Measurements from ENCODE around the gene ANKRD13B. TPM values are rescaled to one million over a fixed set of nuclear protein-coding genes. Genes with fewer than 3 reads are reported as not detected.
A peak's percentile ranks its signal among the peaks of the same experiment; 100 is the strongest.

Gene ANKRD13B
- total RNA-seq, 1 donor from 2014 or later: 9.4 TPM

DNA sequence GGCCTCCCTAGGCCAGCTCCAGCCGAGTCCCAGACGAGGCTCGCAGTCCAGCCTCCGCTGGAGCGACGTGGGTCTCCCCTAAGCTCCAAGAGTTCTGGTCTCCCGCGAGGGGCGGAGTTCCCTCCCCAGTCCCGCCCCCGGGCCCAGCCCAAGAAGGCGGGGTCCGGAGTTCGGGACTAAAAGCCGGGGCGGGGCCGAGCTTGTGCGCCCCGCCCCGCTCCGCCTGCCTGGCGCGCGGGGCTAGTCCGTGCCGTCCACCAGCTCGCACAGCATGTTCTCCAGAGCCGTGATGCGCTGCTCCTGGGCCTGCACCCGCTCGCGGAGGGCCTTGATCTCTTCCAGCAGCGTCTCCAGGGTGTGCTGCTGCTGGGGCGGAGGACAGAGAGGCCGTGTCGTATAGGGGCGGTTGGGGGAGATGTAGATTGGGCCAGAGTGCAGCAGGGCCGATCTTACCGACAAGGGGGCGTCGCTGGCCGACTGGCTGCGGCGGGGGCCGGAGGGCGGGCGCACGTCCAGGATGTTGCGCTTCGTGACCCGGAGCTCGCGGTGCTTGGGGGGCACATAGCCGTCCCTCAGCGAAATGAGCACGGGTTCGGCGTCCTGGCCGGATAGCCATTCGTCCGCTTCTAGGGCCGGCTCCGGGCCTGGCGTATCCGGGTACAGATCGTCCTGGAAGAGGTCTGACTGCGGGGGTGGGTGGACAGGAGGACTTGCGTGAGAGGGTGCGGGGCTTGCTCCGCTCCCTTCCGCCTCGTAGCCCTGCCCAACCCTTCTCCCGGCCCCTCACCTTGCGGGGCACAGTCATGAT, 22.8 kb downstream of the ANKRD13B start:
- Histone ChIP-seq H3K27me3 (ENCODE audit: control insufficient read depth in 3 of 3, insufficient read depth in 3 of 3, low read length in 3 of 3) (no peaks in the 10 kb centered on the region), H3K27ac (ENCODE audit: low read depth, low read length) (peak overlapping the region; percentile 47), H3K4me3 (ENCODE audit: low read length in 3 of 3) (peak overlapping the region; percentile 48 to 67 (median 56)), H3K9me3 (ENCODE audit: control insufficient read depth in 3 of 3, low read length in 3 of 3) (no peaks in the 10 kb centered on the region), H3K9ac (ENCODE audit: low read depth in 1 of 3, low read length in 3 of 3) (peak overlapping the region in 2 of 3 donors; percentile 32 to 70), H3K36me3 (ENCODE audit: control insufficient read depth in 3 of 3, insufficient read depth in 3 of 3, low read length in 3 of 3) (peaks cover 20 to 27% (median 24%) of the 10 kb centered on the region in 3 donors), H3K4me1 (ENCODE audit: control insufficient read depth in 3 of 3, insufficient read depth in 3 of 3, low read length in 3 of 3) (peaks cover 71 to 74% (median 73%) of the 10 kb centered on the region in 3 donors)

GRCh38 chr17:29616300-29617048, 23.5 kb downstream of the ANKRD13B start:
- peak overlapping the region; percentile 38 to 67 (median 56) for H3K4me3 ChIP-seq (ENCODE audit: low read length in 3 of 3)
- peak overlapping the region in 2 of 3 donors; percentile 20 to 97 for H3K9ac ChIP-seq (ENCODE audit: low read depth in 1 of 3, low read length in 3 of 3)
- H3K27me3 ChIP-seq (ENCODE audit: control insufficient read depth in 3 of 3, insufficient read depth in 3 of 3, low read length in 3 of 3): no peaks in the 10 kb centered on the region
- H3K36me3 ChIP-seq (ENCODE audit: control insufficient read depth in 3 of 3, insufficient read depth in 3 of 3, low read length in 3 of 3): peaks cover 26 to 35% (median 30%) of the 10 kb centered on the region in 3 donors
- H3K27ac ChIP-seq (ENCODE audit: low read depth, low read length): peak overlapping the region; percentile 47
- no peaks in the 10 kb centered on the region for H3K9me3 ChIP-seq (ENCODE audit: control insufficient read depth in 3 of 3, low read length in 3 of 3)
- H3K4me1 ChIP-seq (ENCODE audit: control insufficient read depth in 3 of 3, insufficient read depth in 3 of 3, low read length in 3 of 3): peaks cover 79 to 82% (median 81%) of the 10 kb centered on the region in 3 donors

GRCh38 chr17:29617125-29617480, 24.2 kb downstream of the ANKRD13B start:
- Histone ChIP-seq H3K4me3 (ENCODE audit: low read length in 3 of 3) (peak overlapping the region; percentile 38 to 76 (median 72)), H3K36me3 (ENCODE audit: control insufficient read depth in 3 of 3, insufficient read depth in 3 of 3, low read length in 3 of 3) (peaks cover 26 to 40% (median 30%) of the 10 kb centered on the region in 3 donors), H3K27ac (ENCODE audit: low read depth, low read length) (peak overlapping the region; percentile 97), H3K27me3 (ENCODE audit: control insufficient read depth in 3 of 3, insufficient read depth in 3 of 3, low read length in 3 of 3) (no peaks in the 10 kb centered on the region), H3K9ac (ENCODE audit: low read depth in 1 of 3, low read length in 3 of 3) (peak overlapping the region; percentile 20 to 97 (median 51)), H3K4me1 (ENCODE audit: control insufficient read depth in 3 of 3, insufficient read depth in 3 of 3, low read length in 3 of 3) (peaks cover 83 to 86% (median 83%) of the 10 kb centered on the region in 3 donors), H3K9me3 (ENCODE audit: control insufficient read depth in 3 of 3, low read length in 3 of 3) (no peaks in the 10 kb centered on the region)

GRCh38 chr17:29617481-29618271, 24.7 kb downstream of the ANKRD13B start:
- peak overlapping the region; percentile 20 to 97 (median 51) for H3K9ac ChIP-seq (ENCODE audit: low read depth in 1 of 3, low read length in 3 of 3)
- no peaks in the 10 kb centered on the region for H3K9me3 ChIP-seq (ENCODE audit: control insufficient read depth in 3 of 3, low read length in 3 of 3)
- no peaks in the 10 kb centered on the region for H3K27me3 ChIP-seq (ENCODE audit: control insufficient read depth in 3 of 3, insufficient read depth in 3 of 3, low read length in 3 of 3)
- H3K27ac ChIP-seq (ENCODE audit: low read depth, low read length): peak overlapping the region; percentile 97
- H3K36me3 ChIP-seq (ENCODE audit: control insufficient read depth in 3 of 3, insufficient read depth in 3 of 3, low read length in 3 of 3): peaks cover 26 to 43% (median 30%) of the 10 kb centered on the region in 3 donors
- H3K4me3 ChIP-seq (ENCODE audit: low read length in 3 of 3): peak overlapping the region; percentile 40 to 76 (median 72)
- peaks cover 83 to 86% (median 83%) of the 10 kb centered on the region in 3 donors for H3K4me1 ChIP-seq (ENCODE audit: control insufficient read depth in 3 of 3, insufficient read depth in 3 of 3, low read length in 3 of 3)

DNA sequence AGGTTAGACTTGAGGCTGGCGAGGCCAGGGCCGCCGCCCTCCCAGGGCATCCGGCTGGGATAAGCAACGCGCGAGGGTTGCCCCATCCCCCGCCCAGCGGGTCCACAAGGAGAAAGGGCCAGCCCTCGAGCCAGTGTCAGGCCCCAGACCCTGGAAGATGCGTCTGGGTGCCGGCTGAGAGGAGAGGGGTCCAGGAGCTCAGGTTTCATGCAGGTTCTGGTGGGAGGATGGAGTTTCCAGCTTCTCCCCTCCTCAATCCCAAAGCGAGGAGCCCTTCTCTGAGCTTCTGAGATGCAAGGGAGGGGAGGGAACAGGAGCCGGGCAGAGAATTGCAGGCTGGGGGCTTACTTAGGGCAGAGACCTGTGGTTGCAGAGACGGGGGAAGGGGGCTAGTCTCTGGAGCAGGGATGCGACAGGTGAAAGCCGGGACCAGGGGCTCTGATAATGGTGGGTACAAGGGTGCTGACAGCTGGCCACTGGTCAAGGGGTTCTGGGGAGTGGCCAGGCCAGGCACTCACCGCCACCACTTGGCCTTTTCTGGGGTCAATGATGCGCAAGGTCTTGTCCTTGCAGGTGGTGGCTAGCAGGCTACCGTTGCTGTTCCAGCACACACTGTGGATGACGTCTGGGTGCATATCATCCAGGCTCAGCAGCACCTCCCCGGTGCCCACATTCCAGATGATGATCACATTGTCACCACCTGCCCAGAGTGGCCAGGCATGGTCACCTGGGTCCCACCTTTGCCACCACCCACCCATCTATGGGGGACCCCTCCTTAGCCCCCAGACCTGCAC, 25.5 kb downstream of the ANKRD13B start:
- Histone ChIP-seq H3K4me3 (ENCODE audit: low read length in 3 of 3) (peak overlapping the region; percentile 40 to 76 (median 72)), H3K27ac (ENCODE audit: low read depth, low read length) (peak overlapping the region; percentile 97), H3K27me3 (ENCODE audit: control insufficient read depth in 3 of 3, insufficient read depth in 3 of 3, low read length in 3 of 3) (no peaks in the 10 kb centered on the region)

DNA sequence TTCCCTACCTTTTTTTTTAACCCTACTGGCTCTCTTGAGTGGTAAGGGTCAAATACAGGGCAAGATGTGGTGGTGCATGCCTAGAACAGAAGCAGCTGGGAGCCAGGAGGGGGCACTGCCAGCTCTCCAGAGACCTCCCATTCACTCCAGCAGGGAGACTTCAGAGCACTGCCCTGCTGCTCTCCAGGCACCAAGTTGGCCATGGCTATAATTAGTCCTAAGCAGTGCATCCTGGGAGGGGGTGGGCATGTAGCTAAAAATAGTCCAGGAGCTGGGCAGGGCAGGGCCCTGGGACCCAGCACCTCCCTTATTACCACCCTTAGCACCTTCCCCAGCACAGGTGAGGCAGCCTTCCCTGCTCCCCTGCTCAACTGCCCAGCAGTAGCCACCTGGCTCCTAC, 26.3 kb downstream of the ANKRD13B start:
- Histone ChIP-seq H3K4me1 (ENCODE audit: control insufficient read depth in 3 of 3, insufficient read depth in 3 of 3, low read length in 3 of 3) (peaks cover 84 to 86% (median 85%) of the 10 kb centered on the region in 3 donors), H3K9ac (ENCODE audit: low read depth in 1 of 3, low read length in 3 of 3) (peak overlapping the region; percentile 74 to 97 (median 94)), H3K27ac (ENCODE audit: low read depth, low read length) (peak overlapping the region; percentile 97), H3K9me3 (ENCODE audit: control insufficient read depth in 3 of 3, low read length in 3 of 3) (no peaks in the 10 kb centered on the region), H3K4me3 (ENCODE audit: low read length in 3 of 3) (peak overlapping the region; percentile 76 to 90 (median 79)), H3K27me3 (ENCODE audit: control insufficient read depth in 3 of 3, insufficient read depth in 3 of 3, low read length in 3 of 3) (no peaks in the 10 kb centered on the region), H3K36me3 (ENCODE audit: control insufficient read depth in 3 of 3, insufficient read depth in 3 of 3, low read length in 3 of 3) (peaks cover 26 to 43% (median 30%) of the 10 kb centered on the region in 3 donors)

More for the DNA sequence above, 25.5 kb downstream of the ANKRD13B start:
- H3K36me3 ChIP-seq (ENCODE audit: control insufficient read depth in 3 of 3, insufficient read depth in 3 of 3, low read length in 3 of 3): peaks cover 26 to 43% (median 30%) of the 10 kb centered on the region in 3 donors
- H3K9ac ChIP-seq (ENCODE audit: low read depth in 1 of 3, low read length in 3 of 3): peak overlapping the region; percentile 47 to 97 (median 71)
- H3K9me3 ChIP-seq (ENCODE audit: control insufficient read depth in 3 of 3, low read length in 3 of 3): no peaks in the 10 kb centered on the region
- H3K4me1 ChIP-seq (ENCODE audit: control insufficient read depth in 3 of 3, insufficient read depth in 3 of 3, low read length in 3 of 3): peaks cover 86 to 88% (median 88%) of the 10 kb centered on the region in 3 donors

DNA sequence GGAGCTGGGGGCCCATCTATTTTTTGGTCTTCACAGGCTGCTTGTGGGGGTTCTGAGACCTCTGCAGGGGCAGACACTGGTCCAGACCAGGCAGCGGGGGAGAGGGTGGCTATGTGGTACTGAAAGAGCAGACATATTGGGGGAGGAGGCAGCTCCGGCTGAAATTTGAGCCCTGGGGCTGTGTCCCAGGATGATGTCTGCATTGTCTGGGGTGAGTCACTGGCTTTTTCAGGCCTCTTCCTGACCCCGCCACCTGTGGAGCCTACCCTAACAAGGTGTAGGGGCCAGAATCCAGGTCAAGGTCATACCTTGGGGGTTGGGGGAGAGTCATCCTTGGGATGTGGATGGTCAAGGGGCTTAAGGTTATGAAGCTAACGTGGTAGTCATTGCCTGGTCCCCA, 27.3 kb downstream of the ANKRD13B start:
- Histone ChIP-seq H3K9me3 (ENCODE audit: control insufficient read depth in 3 of 3, low read length in 3 of 3) (no peaks in the 10 kb centered on the region), H3K9ac (ENCODE audit: low read depth in 1 of 3, low read length in 3 of 3) (peak overlapping the region; percentile 66 to 97 (median 94)), H3K27me3 (ENCODE audit: control insufficient read depth in 3 of 3, insufficient read depth in 3 of 3, low read length in 3 of 3) (no peaks in the 10 kb centered on the region), H3K36me3 (ENCODE audit: control insufficient read depth in 3 of 3, insufficient read depth in 3 of 3, low read length in 3 of 3) (peaks cover 22 to 43% (median 23%) of the 10 kb centered on the region in 3 donors), H3K27ac (ENCODE audit: low read depth, low read length) (peak overlapping the region; percentile 97), H3K4me1 (ENCODE audit: control insufficient read depth in 3 of 3, insufficient read depth in 3 of 3, low read length in 3 of 3) (peaks cover 79 to 83% (median 83%) of the 10 kb centered on the region in 3 donors), H3K4me3 (ENCODE audit: low read length in 3 of 3) (peak overlapping the region; percentile 76 to 90 (median 79))

- Histone ChIP-seq H3K9ac (ENCODE audit: low read depth in 1 of 3, low read length in 3 of 3) (peak overlapping the region; percentile 91 to 97 (median 94)), H3K27ac (ENCODE audit: low read depth, low read length) (peak overlapping the region; percentile 97), H3K4me1 (ENCODE audit: control insufficient read depth in 3 of 3, insufficient read depth in 3 of 3, low read length in 3 of 3) (peaks cover 72 to 82% (median 79%) of the 10 kb centered on the region in 3 donors), H3K4me3 (ENCODE audit: low read length in 3 of 3) (peak overlapping the region; percentile 76 to 90 (median 79)), H3K27me3 (ENCODE audit: control insufficient read depth in 3 of 3, insufficient read depth in 3 of 3, low read length in 3 of 3) (no peaks in the 10 kb centered on the region), H3K9me3 (ENCODE audit: control insufficient read depth in 3 of 3, low read length in 3 of 3) (no peaks in the 10 kb centered on the region), H3K36me3 (ENCODE audit: control insufficient read depth in 3 of 3, insufficient read depth in 3 of 3, low read length in 3 of 3) (peaks cover 17 to 39% (median 21%) of the 10 kb centered on the region in 3 donors)
These were observed 28.0 kb downstream of the ANKRD13B start for GRCh38 chr17:29620779-29621500.
